SK-N-SH (cell line): ENCODE measurements around the gene ADRA2B. TPM values are rescaled to one million over a fixed set of nuclear protein-coding genes. Genes with fewer than 3 reads are reported as not detected.
A peak's percentile ranks its signal among the peaks of the same experiment; 100 is the strongest.

ENCODE experiments used
- CTCF ChIA-PET: fragments of 300-600, 350-600 bp; formaldehyde crosslinking; extraction: SDS; loops from one replicate; lab custom pipeline; 2021; lab: Yijun Ruan, JAX
- POLR2A ChIA-PET: fragments of 350-600 bp; sonication (Branson Sonifier 250); formaldehyde crosslinking; extraction: SDS; loops from one replicate; lab custom pipeline; 2020; ENCODE audit warnings: antibody characterized with exemption, inconsistent platforms; lab: Yijun Ruan, JAX
- DNase-seq: peaks from one replicate; pipeline ENCODE4 v3.0.0; 2012
- H2AFZ ChIP-seq: fragments of 200-600 bp; sonication (generic); 2 replicates; pipeline ENCODE4 v1.8.1; 2016; ENCODE audit warnings: antibody characterized with exemption, mild to moderate bottlenecking, low read depth
- H3F3A ChIP-seq: fragments of 200-600 bp; sonication (generic); replicated peaks from 2 replicates; pipeline ENCODE3; 2016; ENCODE audit warnings: antibody characterized with exemption, mild to moderate bottlenecking; ENCODE audit not compliant: insufficient read depth
- H3K27ac ChIP-seq, 2 experiments: fragments of 200-500 bp in 1 of 2; fragments of 200-600 bp in 1 of 2; sonication (Bioruptor generic) in 1 of 2; sonication (generic), shearing (Covaris generic) in 1 of 2; 2 replicates each; pipeline versions ENCODE4 v1.5.1 to v1.6.1; 2014 to 2016; ENCODE audit warnings: low read depth in 2 of 2, inconsistent platforms in 1 of 2, low read length in 1 of 2, mild to moderate bottlenecking in 1 of 2, mixed read lengths in 1 of 2
- H3K27me3 ChIP-seq: fragments of 200-600 bp; sonication (generic), shearing (Covaris generic); 2 replicates; pipeline ENCODE4 v1.6.1; 2016; ENCODE audit warnings: mixed run types; ENCODE audit not compliant: insufficient read depth
- H3K36me3 ChIP-seq, 2 experiments: fragments of 200-500 bp in 1 of 2; fragments of 200-600 bp in 1 of 2; sonication (Bioruptor generic) in 1 of 2; sonication (generic) in 1 of 2; replicated peaks in 1 of 2; 2 replicates each; pipeline versions ENCODE3 to v1.5.1; 2014 to 2016; ENCODE audit warnings: low read length in 1 of 2, mild to moderate bottlenecking in 1 of 2; ENCODE audit not compliant: insufficient read depth in 2 of 2, control insufficient read depth in 1 of 2
- H3K4me1 ChIP-seq, 2 experiments: fragments of 200-500 bp in 1 of 2; fragments of 200-600 bp in 1 of 2; sonication (Bioruptor generic) in 1 of 2; sonication (generic), shearing (Covaris generic) in 1 of 2; 2 replicates each; pipeline versions ENCODE4 v1.5.1 to v1.6.1; 2014 to 2016; ENCODE audit warnings: low read depth in 1 of 2, low read length in 1 of 2, mixed run types in 1 of 2; ENCODE audit not compliant: insufficient read depth in 2 of 2, control insufficient read depth in 1 of 2
- H3K4me2 ChIP-seq: fragments of 200-600 bp; sonication (generic), shearing (Covaris generic); 2 replicates; pipeline ENCODE4 v1.6.1; 2017; ENCODE audit warnings: mixed run types
- H3K4me3 ChIP-seq, 2 experiments: fragments of 200-500 bp in 1 of 2; fragments of 200-600 bp in 1 of 2; sonication (Bioruptor generic) in 1 of 2; sonication (generic), shearing (Covaris generic) in 1 of 2; 2 replicates each; pipeline versions ENCODE4 v1.5.1 to v1.8.1; 2014 to 2016; ENCODE audit warnings: low read depth in 2 of 2, inconsistent platforms in 1 of 2, low read length in 1 of 2, mild to moderate bottlenecking in 1 of 2, mixed read lengths in 1 of 2, moderate library complexity in 1 of 2
- H3K79me2 ChIP-seq: fragments of 200-600 bp; sonication (generic); 2 replicates; pipeline ENCODE4 v1.8.1; 2017; ENCODE audit warnings: mild to moderate bottlenecking; ENCODE audit not compliant: insufficient read depth
- H3K9ac ChIP-seq: fragments of 200-600 bp; sonication (generic); 2 replicates; pipeline ENCODE4 v1.6.1; 2017; ENCODE audit warnings: mixed run types
- H3K9me2 ChIP-seq: fragments of 200-600 bp; sonication (generic); 2 replicates; pipeline ENCODE4 v1.6.1; 2017; ENCODE audit warnings: mixed run types
- H3K9me3 ChIP-seq: fragments of 200-600 bp; sonication (generic); 2 replicates; pipeline ENCODE4 v1.6.1; 2017; ENCODE audit warnings: mixed run types, mild to moderate bottlenecking, moderate library complexity
- H4K20me1 ChIP-seq: fragments of 200-600 bp; sonication (generic); 2 replicates; pipeline ENCODE4 v1.6.1; 2017; ENCODE audit warnings: mild to moderate bottlenecking, mixed run types; ENCODE audit not compliant: insufficient read depth
- CHD2 ChIP-seq: fragments of 150-350 bp; IDR thresholded peaks from 2 replicates; pipeline ENCODE4 v1.6.1; 2018; ENCODE audit warnings: low read length; ENCODE audit not compliant: partially characterized antibody
- EP300 ChIP-seq, 2 experiments: IDR thresholded peaks; 2 replicates each; pipeline versions ENCODE4 v1.4.0 to v1.6.1; 2012; ENCODE audit warnings: borderline replicate concordance in 1 of 2, low read depth in 1 of 2, low read length in 1 of 2
- FOSL2 ChIP-seq: IDR thresholded peaks from 2 replicates; pipeline ENCODE4 v1.4.0; 2012; ENCODE audit warnings: low read depth, mild to moderate bottlenecking, moderate library complexity, borderline replicate concordance
- FOXJ3 ChIP-seq: sonication (generic); formaldehyde crosslinking; IDR thresholded peaks from 2 replicates; pipeline ENCODE4 v1.5.1; 2020; ENCODE audit warnings: mild to moderate bottlenecking, missing genetic modification reagents
- GABPA ChIP-seq: IDR thresholded peaks from 2 replicates; pipeline ENCODE4 v1.4.0; 2012; ENCODE audit warnings: low read depth, mild to moderate bottlenecking
- GATA2 ChIP-seq: sonication (generic); formaldehyde crosslinking; IDR thresholded peaks from 2 replicates; pipeline ENCODE4 v1.5.0; 2020; ENCODE audit warnings: mild to moderate bottlenecking, missing genetic modification reagents
- IRF3 ChIP-seq: fragments of 150-350 bp; IDR thresholded peaks from 2 replicates; pipeline ENCODE4 v1.6.1; 2016; ENCODE audit warnings: mild to moderate bottlenecking, low read depth, low read length
- MXI1 ChIP-seq: IDR thresholded peaks from 2 replicates; pipeline ENCODE4 v1.6.1; 2012; ENCODE audit warnings: mild to moderate bottlenecking, low read depth, low read length, improper control_type of control experiment
- NRF1 ChIP-seq: IDR thresholded peaks from 2 replicates; pipeline ENCODE4 v1.6.1; 2012; ENCODE audit warnings: low read depth, mild to moderate bottlenecking, low read length
- RCOR1 ChIP-seq: fragments of 150-350 bp; IDR thresholded peaks from 2 replicates; pipeline ENCODE4 v1.6.1; 2017; ENCODE audit warnings: antibody characterized with exemption, low read length
- REST ChIP-seq: IDR thresholded peaks from 2 replicates; pipeline ENCODE4 v1.6.1; 2012; ENCODE audit warnings: mild to moderate bottlenecking, low read depth, low read length, moderate library complexity
- SIN3A ChIP-seq: IDR thresholded peaks from 2 replicates; pipeline ENCODE4 v1.6.1; 2012; ENCODE audit warnings: low read depth, mild to moderate bottlenecking, low read length, moderate library complexity, borderline replicate concordance
- SMC3 ChIP-seq: IDR thresholded peaks from 2 replicates; pipeline ENCODE4 v1.6.1; 2012; ENCODE audit warnings: low read depth, low read length, improper control_type of control experiment
- TAF1 ChIP-seq: IDR thresholded peaks from 2 replicates; pipeline ENCODE4 v1.6.1; 2012; ENCODE audit warnings: low read depth, mild to moderate bottlenecking, low read length, moderate library complexity, borderline replicate concordance
- TCF12 ChIP-seq: IDR thresholded peaks from 2 replicates; pipeline ENCODE4 v1.4.0; 2012
- TEAD4 ChIP-seq: IDR thresholded peaks from 2 replicates; pipeline ENCODE4 v1.4.0; 2012; ENCODE audit warnings: mild to moderate bottlenecking, borderline replicate concordance; ENCODE audit not compliant: insufficient read depth
- USF1 ChIP-seq: IDR thresholded peaks from 2 replicates; pipeline ENCODE4 v1.4.0; 2012; ENCODE audit warnings: low read depth, borderline replicate concordance
- WGBS: methylation state at CpG from one replicate; pipeline ENCODE4 v1.1.6; 2017; ENCODE audit warnings: low lambda C conversion rate; 5-methylcytosine and 5-hydroxymethylcytosine counted together
- polyA plus RNA-seq, 3 experiments: library from polyadenylated mRNA; depleted of rRNA; stranded (reverse); fragments of >200 nt; gene quantifications; 2 replicates each; pipeline ENCODE4 v1.2.3, GENCODE V29; 2012
- TF ChIP-seq, protein P1 (sequence below): fragments of 150-350 bp; IDR thresholded peaks from 2 replicates; pipeline ENCODE4 v1.6.1; 2017; ENCODE audit warnings: antibody characterized with exemption, low read length, low read depth, borderline replicate concordance

Gene ADRA2B
- polyA plus RNA-seq, 1 of the 3 experiments (the other 2 are of a cell fraction) = not detected

DNA sequence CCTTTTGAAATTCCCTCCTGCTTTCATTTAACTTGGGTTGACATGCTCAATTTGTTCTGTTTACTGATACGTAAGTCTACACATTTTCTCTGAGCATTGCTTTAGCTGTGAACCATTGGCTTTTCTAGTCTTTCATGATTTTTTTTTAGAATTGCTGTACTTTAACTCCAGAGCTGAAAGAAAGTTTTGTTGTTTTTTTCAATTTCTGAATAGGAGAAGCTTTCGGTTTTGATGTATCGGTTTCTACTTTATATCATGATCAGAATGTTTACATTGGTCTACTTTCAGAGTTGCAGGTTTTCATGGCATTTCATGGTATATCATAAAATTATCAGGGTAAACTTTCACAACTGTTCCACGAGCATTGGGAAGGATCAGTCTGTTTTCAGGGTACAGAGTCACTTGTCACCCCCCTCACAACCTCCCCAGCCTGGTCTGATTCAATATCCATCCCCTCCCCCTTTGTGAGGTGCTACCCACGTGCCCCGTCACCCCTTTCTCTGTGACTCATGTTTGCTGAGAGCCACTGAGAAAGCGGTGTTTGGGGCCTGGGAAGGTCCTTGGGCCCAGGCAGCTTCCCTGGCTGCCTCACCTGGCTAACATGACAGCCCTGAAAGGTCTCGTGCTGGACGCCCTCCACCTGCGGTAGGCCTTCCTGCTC is 14.9 kb upstream of the ADRA2B start:
- no peak overlapping the region for H3K4me2 ChIP-seq
- no peak overlapping the region for H3K27ac ChIP-seq
- 0 out of 2 replicates have a peak overlapping the region, but pooled peaks have one; percentile 16 for H2AFZ ChIP-seq
- no peaks in the 10 kb centered on the region for H3K9me3 ChIP-seq
- no peaks in the 10 kb centered on the region for H3F3A ChIP-seq
- no peak for TF ChIP-seq SMC3
- TF ChIP-seq NRF1 = no peak
- TF ChIP-seq SIN3A = no peak
- no peak for TF ChIP-seq FOSL2
- no peak for TF ChIP-seq USF1
- no peak for TF ChIP-seq FOXJ3 (CRISPR knock-in tag)
- TF ChIP-seq EP300 (IDR thresholded peaks at IDR 0.05; ENCODE audit: borderline replicate concordance in 1 of 2, low read depth in 1 of 2, low read length in 1 of 2) = no peak
- TF ChIP-seq MXI1 = no peak
- TF ChIP-seq IRF3 = no peak
- no peak for TF ChIP-seq TCF12
- TF ChIP-seq TEAD4 = no peak
- TF ChIP-seq TAF1 = no peak
- no peak for TF ChIP-seq GABPA
- TF ChIP-seq, protein P1, sequence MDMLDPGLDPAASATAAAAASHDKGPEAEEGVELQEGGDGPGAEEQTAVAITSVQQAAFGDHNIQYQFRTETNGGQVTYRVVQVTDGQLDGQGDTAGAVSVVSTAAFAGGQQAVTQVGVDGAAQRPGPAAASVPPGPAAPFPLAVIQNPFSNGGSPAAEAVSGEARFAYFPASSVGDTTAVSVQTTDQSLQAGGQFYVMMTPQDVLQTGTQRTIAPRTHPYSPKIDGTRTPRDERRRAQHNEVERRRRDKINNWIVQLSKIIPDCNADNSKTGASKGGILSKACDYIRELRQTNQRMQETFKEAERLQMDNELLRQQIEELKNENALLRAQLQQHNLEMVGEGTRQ = no peak
- no peak for TF ChIP-seq GATA2 (CRISPR knock-in tag)
- no peak for TF ChIP-seq CHD2
- no peak for TF ChIP-seq REST
- no peak for TF ChIP-seq RCOR1
- H3K4me1 ChIP-seq = peaks cover 0 to 4% of the 10 kb centered on the region in 2 experiments; a peak in 1 of 4 replicates
- POLR2A ChIA-PET = no interaction called here
- CTCF ChIA-PET = interaction anchor here (1.6 to 2.6 kb wide), 5 partner anchors 7 to 109 kb away, joined by 3 to 16 read pairs (median 7); partner anchors contain the start of genes ADRA2B and ASTL
- peaks cover 7% of the 10 kb centered on the region; the same call in 1 of the 2 replicates for H3K27me3 ChIP-seq
- H3K36me3 ChIP-seq = no peaks in the 10 kb centered on the region
- H3K9ac ChIP-seq = no peak overlapping the region
- no peaks in the 10 kb centered on the region for H3K9me2 ChIP-seq
- DNase-seq = no peak
- no peaks in the 10 kb centered on the region for H4K20me1 ChIP-seq
- no peak overlapping the region for H3K4me3 ChIP-seq
- H3K79me2 ChIP-seq = no peaks in the 10 kb centered on the region
- WGBS = 80% methylated on average over 10 of the region's 10 CpGs
